K562 (cell line): ENCODE results near the gene HSDL1. TPM values are rescaled to one million over a fixed set of nuclear protein-coding genes. Genes with fewer than 3 reads are reported as not detected.

Experiments used
- ATAC-seq: fragments of 200-7000 bp; cut with Tn5 transposase; 3 replicates; pipeline ENCODE4 v1.9.1; 2020; ENCODE audit warnings: moderate library complexity
- BruUV-seq: library from RNA; stranded (reverse); fragments of 400-500 nt; replicated peaks from 2 replicates; lab custom pipeline; 2021; lab: Mats Ljungman, UMichigan
- CTCF ChIA-PET: fragments of 300-600 bp; formaldehyde crosslinking; extraction: SDS; loops from one replicate; lab custom pipeline; 2021; ENCODE audit warnings: low intra/inter-chr PET ratio; lab: Yijun Ruan, JAX
- POLR2A ChIA-PET: fragments of 300-600, 350-650 bp; sonication (Branson Sonifier 250); formaldehyde crosslinking; extraction: SDS; loops from one replicate; lab custom pipeline; 2021; ENCODE audit warnings: antibody characterized with exemption, inconsistent platforms; lab: Yijun Ruan, JAX
- DNase-seq, 4 experiments: peaks; one replicate each; pipeline versions ENCODE4 v3.0.0 to v3.0.0-alpha.2; 2011 to 2018; ENCODE audit warnings: low spot score in 3 of 4, mixed read lengths in 3 of 4; ENCODE audit errors: extremely low read depth in 1 of 4
- FAIRE-seq: peaks from 2 replicates; lab custom pipeline; 2011; peaks lifted over from hg19 to GRCh38; lab: Jason Lieb, UNC
- H2AFZ ChIP-seq: 2 replicates; pipeline ENCODE4 v1.6.0; 2011; ENCODE audit warnings: low read depth, low read length, control low read depth, inconsistent platforms
- H3K27ac ChIP-seq: fragments of 200-600 bp; 3 replicates; pipeline ENCODE4 v1.8.0; 2011; ENCODE audit warnings: low read depth, mild to moderate bottlenecking, control low read depth, inconsistent platforms, low read length, moderate library complexity, mixed read lengths; ENCODE audit errors: extremely low read depth
- H3K27me3 ChIP-seq, 2 experiments: fragments of 300-600 bp in 1 of 2; 2 replicates in 1 of 2; 3 replicates in 1 of 2; pipeline versions ENCODE4 v1.6.0 to v1.8.0; 2011; ENCODE audit warnings: inconsistent platforms in 2 of 2, low read length in 2 of 2, mild to moderate bottlenecking in 1 of 2, mixed read lengths in 1 of 2, moderate library complexity in 1 of 2; ENCODE audit not compliant: control insufficient read depth in 2 of 2, insufficient read depth in 2 of 2
- H3K36me3 ChIP-seq: fragments of 300-600 bp; 3 replicates; pipeline ENCODE4 v1.8.0; 2011; ENCODE audit warnings: mild to moderate bottlenecking, low read length, inconsistent platforms; ENCODE audit not compliant: control insufficient read depth, insufficient read depth
- H3K4me1 ChIP-seq, 2 experiments: fragments of 200-600 bp in 1 of 2; replicated peaks in 1 of 2; 2 replicates in 1 of 2; 3 replicates in 1 of 2; pipeline versions ENCODE4 v1.5.1 to v1.8.0; 2011; ENCODE audit warnings: inconsistent platforms in 2 of 2, low read length in 2 of 2, mild to moderate bottlenecking in 1 of 2, mixed read lengths in 1 of 2, moderate library complexity in 1 of 2; ENCODE audit not compliant: control insufficient read depth in 2 of 2, insufficient read depth in 2 of 2
- H3K4me2 ChIP-seq: 2 replicates; pipeline ENCODE4 v1.6.1; 2011; ENCODE audit warnings: low read length, control low read depth, inconsistent platforms, mixed read lengths; ENCODE audit not compliant: insufficient read depth
- H3K4me3 ChIP-seq: fragments of 200-600 bp; sonication (generic), shearing (Covaris generic); 2 replicates; pipeline ENCODE4 v1.5.1; 2016; ENCODE audit warnings: control low read depth, inconsistent platforms
- H3K79me2 ChIP-seq: fragments of 200-600 bp; 3 replicates; pipeline ENCODE4 v1.8.0; 2011; ENCODE audit warnings: low read length, inconsistent platforms; ENCODE audit not compliant: control insufficient read depth, insufficient read depth
- H3K9ac ChIP-seq, 2 experiments: 2 replicates each; pipeline versions ENCODE4 v1.6.0 to v1.6.1; 2011; ENCODE audit warnings: low read depth in 2 of 2, low read length in 2 of 2, control low read depth in 1 of 2, inconsistent platforms in 1 of 2, mild to moderate bottlenecking in 1 of 2, mixed read lengths in 1 of 2; ENCODE audit not compliant: insufficient read depth in 1 of 2
- H3K9me1 ChIP-seq: one replicate; pipeline ENCODE4 v1.6.0; 2011; ENCODE audit warnings: inconsistent platforms, mild to moderate bottlenecking, low read length, moderate library complexity; ENCODE audit not compliant: control insufficient read depth, insufficient read depth
- H3K9me3 ChIP-seq: replicated peaks from 2 replicates; pipeline ENCODE4 v1.5.1; 2011; ENCODE audit warnings: low read depth, low read length, inconsistent platforms; ENCODE audit not compliant: control insufficient read depth, insufficient read depth
- H4K20me1 ChIP-seq: replicated peaks from 2 replicates; pipeline ENCODE4 v1.6.1; 2011; ENCODE audit warnings: low read length, inconsistent platforms, mixed read lengths; ENCODE audit not compliant: control insufficient read depth, insufficient read depth
- CUX1 ChIP-seq: fragments of 200-800 bp; sonication (Bioruptor generic); IDR thresholded peaks from 2 replicates; pipeline ENCODE4 v1.6.1; 2016; ENCODE audit warnings: missing genetic modification characterization, missing compliant biosample characterization
- E2F6 ChIP-seq, 2 experiments: IDR thresholded peaks; 2 replicates each; pipeline ENCODE4 v1.6.1; 2011; ENCODE audit warnings: borderline replicate concordance in 1 of 2, control low read depth in 1 of 2, low read depth in 1 of 2, low read length in 1 of 2, mild to moderate bottlenecking in 1 of 2, mixed read lengths in 1 of 2, moderate library complexity in 1 of 2; ENCODE audit not compliant: insufficient read depth in 1 of 2, insufficient read length in 1 of 2, poor library complexity in 1 of 2, severe bottlenecking in 1 of 2; ENCODE audit errors: extremely low read depth in 1 of 2
- ELF4 ChIP-seq: fragments of 450-650 bp; formaldehyde crosslinking; IDR thresholded peaks from 2 replicates; pipeline ENCODE4 v1.4.0; 2022; ENCODE audit warnings: missing genetic modification characterization
- MXI1 ChIP-seq: IDR thresholded peaks from 2 replicates; pipeline ENCODE4 v1.6.1; 2011; ENCODE audit warnings: low read depth, mild to moderate bottlenecking, improper control_type of control experiment, low read length
- NEUROD1 ChIP-seq: fragments of 150-350 bp; IDR thresholded peaks from 2 replicates; pipeline ENCODE4 v1.6.1; 2014; ENCODE audit warnings: borderline replicate concordance, low read length, low read depth; ENCODE audit not compliant: partially characterized antibody
- NFIX ChIP-seq: fragments of 250-450 bp; sonication (Bioruptor Pico); IDR thresholded peaks from 2 replicates; pipeline ENCODE4 v1.4.0; 2020; ENCODE audit warnings: low read depth, mild to moderate bottlenecking, moderate library complexity
- NR2C2 ChIP-seq, 2 experiments: fragments of 200-800 bp in 1 of 2; sonication (Bioruptor generic) in 1 of 2; sonication (generic) in 1 of 2; formaldehyde crosslinking in 1 of 2; IDR thresholded peaks; 2 replicates each; pipeline versions ENCODE4 v1.6.1 to v1.8.0; 2016 to 2022; ENCODE audit warnings: mild to moderate bottlenecking in 1 of 2, missing compliant biosample characterization in 1 of 2, missing genetic modification characterization in 1 of 2, missing genetic modification reagents in 1 of 2
- SMC3 ChIP-seq: conservative IDR thresholded peaks from 2 replicates; pipeline ENCODE4 v1.6.1; 2011; ENCODE audit warnings: low read depth, low read length, improper control_type of control experiment; ENCODE audit not compliant: insufficient read depth
- SNIP1 ChIP-seq: fragments of 450-650 bp; IDR thresholded peaks from 2 replicates; pipeline ENCODE4 v1.7.1; 2017; ENCODE audit warnings: low read depth, mild to moderate bottlenecking
- STAG1 ChIP-seq: sonication (generic); formaldehyde crosslinking; IDR thresholded peaks from 2 replicates; pipeline ENCODE4 v1.5.0; 2020; ENCODE audit warnings: missing genetic modification reagents, borderline replicate concordance
- TAF7 ChIP-seq: fragments of 450-650 bp; IDR thresholded peaks from 2 replicates; pipeline ENCODE4 v1.6.1; 2016; ENCODE audit warnings: missing genetic modification characterization, missing compliant biosample characterization
- ZNF561 ChIP-seq: fragments of 450-650 bp; formaldehyde crosslinking; conservative IDR thresholded peaks from 2 replicates; pipeline ENCODE4 v1.4.0; 2020; ENCODE audit warnings: mild to moderate bottlenecking, moderate library complexity
- ZNF778 ChIP-seq: fragments of 450-650 bp; formaldehyde crosslinking; IDR thresholded peaks from 2 replicates; pipeline ENCODE4 v1.4.0; 2020; ENCODE audit warnings: mild to moderate bottlenecking, moderate library complexity
- WGBS: fragments of 100-300 bp; shearing (Covaris generic); methylation state at CpG from one replicate; pipeline ENCODE4 v1.1.6; 2016; ENCODE audit warnings: low coverage, mixed read lengths; ENCODE audit not compliant: insufficient coverage; ENCODE audit errors: missing lambda C conversion rate; 5-methylcytosine and 5-hydroxymethylcytosine counted together
- in situ Hi-C: fragments of 300-500 bp; cut with MboI; formaldehyde crosslinking; loops from 4 replicates; pipeline ENCODE4 v1.15.0; 2018; ENCODE audit warnings: inconsistent platforms, mixed read lengths
- intact Hi-C: fragments of 100-400 bp; cut with micrococcal nuclease; formaldehyde crosslinking; loops from 2 replicates; pipeline ENCODE4 v1.14.2; 2022
- polyA plus RNA-seq, 8 experiments: library from polyadenylated mRNA; depleted of rRNA in 4 of 8; stranded (reverse) in 5 of 8; unstranded in 3 of 8; fragments of >200 nt; fragmentation: Nextera tagmentation in 2 of 8; fragmentation: Illumina TruSeq in 1 of 8; extraction: Ambion mirVana in 2 of 8; extraction: Trizol in 1 of 8; gene quantifications; 2 replicates each; pipeline versions ENCODE4 v1.2.1 to v1.2.3, GENCODE V29; 2011 to 2014; ENCODE audit warnings: inconsistent platforms in 1 of 8, missing spikeins in 1 of 8
- total RNA-seq, 7 experiments: library from RNA; depleted of rRNA in 6 of 7; stranded (reverse); fragments of >200 nt in 6 of 7; fragmentation: Illumina TruSeq in 2 of 7; extraction: Trizol in 2 of 7; gene quantifications; 2 replicates each; pipeline versions ENCODE4 v1.2.1 to v1.2.3, GENCODE V29; 2011 to 2021; ENCODE audit warnings: low replicate concordance in 1 of 7

HSDL1 gene
- total and polyA plus RNA-seq, 9 of the 15 experiments (the other 6 are each of a cell fraction or from before 2014, with no cell fraction given): 14.8 to 41.2 (median 27.7) TPM

GRCh38 chr16:84186685-84187437 is 41.9 kb upstream of the HSDL1 start, which contains the start of gene TAF1C:
TAF1C (minus strand) TSS chr16:84187057; CDS start chr16:84184988, 2,069 bp downstream.
- peak; percentile 98 to 99 (median 99) for DNase-seq
- peak within 1 kb of the TSS; percentile 88 to 98 for H3K9ac ChIP-seq
- in situ Hi-C loops (loop anchor here (10.0 kb wide), 1 partner anchor 232 kb away; the partner anchor contains the start of gene OSGIN1), intact Hi-C loops (loop anchor here (1.0 to 5.0 kb wide), 2 partner anchors 71 to 295 kb away; partner anchors contain the start of gene MBTPS1)
- H2AFZ ChIP-seq: peak within 1 kb of the TSS; percentile 100
- H3K27me3 ChIP-seq: peaks cover 2 to 10% of the 10 kb centered on the region in 2 experiments; a peak in 1 of 5 replicates
- ChIA-PET POLR2A (interaction anchor here (0.7 to 2.0 kb wide), 14 partner anchors 8 to 351 kb away, joined by 3 to 9 read pairs (median 4); partner anchors contain the start of gene MBTPS1), CTCF (interaction anchor here (0.7 to 2.2 kb wide), 4 partner anchors 102 to 301 kb away, joined by 3 to 26 read pairs (median 4); no protein-coding TSS in a partner anchor)
- peaks cover 26% of the 10 kb centered on the region for H3K79me2 ChIP-seq
- peaks cover 36% of the 10 kb centered on the region; the same call in 2 of the 3 replicates for H3K36me3 ChIP-seq
- H3K27ac ChIP-seq: peak within 1 kb of the TSS; percentile 78
- TSS peak; percentile 72 for BruUV-seq
- peak; percentile 95 for ATAC-seq
- no peaks in the 10 kb centered on the region for H4K20me1 ChIP-seq
- WGBS: 2% methylated on average over 54 of the region's 55 CpGs
- H3K9me1 ChIP-seq: peaks cover 13% of the 10 kb centered on the region
- H3K4me3 ChIP-seq: peak within 1 kb of the TSS; percentile 94
- peak within 1 kb of the TSS; percentile 98 for H3K4me2 ChIP-seq
- H3K4me1 ChIP-seq: peaks cover 5 to 34% of the 10 kb centered on the region in 2 experiments; a peak in 4 of 5 replicates
- FAIRE-seq: peak; percentile 95
- peaks cover 2% of the 10 kb centered on the region; the same call in 1 of the 2 replicates for H3K9me3 ChIP-seq
- TF ChIP-seq CUX1 (no peak), ZNF561 (CRISPR knock-in tag) (no peak), ZNF778 (CRISPR knock-in tag) (no peak), SMC3 (peak; percentile 92), NR2C2 (CRISPR knock-in tag; IDR thresholded peaks at IDR 0.05) (no peak), NR2C2 (tag; IDR thresholded peaks at IDR 0.05) (peak; percentile 90), ELF4 (CRISPR knock-in tag) (peak; percentile 84), NFIX (CRISPR knock-in tag) (no peak), SNIP1 (no peak), NEUROD1 (no peak), TAF7 (tag) (no peak), E2F6 (IDR thresholded peaks at IDR 0.05; ENCODE audit: borderline replicate concordance in 1 of 2, extremely low read depth in 1 of 2, insufficient read depth in 1 of 2, insufficient read length in 1 of 2, low read depth in 1 of 2, low read length in 1 of 2, poor library complexity in 1 of 2, severe bottlenecking in 1 of 2) (peak; percentile 42 to 62), STAG1 (CRISPR knock-in tag) (no peak), MXI1 (peak; percentile 47; the same call in 1 of the 2 replicates)
